GM23248 (cell line): Measurements from ENCODE around the gene CLEC14A.

Experiments used
- EZH2 ChIP-seq: fragments of 200-600 bp; sonication (generic); IDR thresholded peaks from 2 replicates; pipeline ENCODE4 v1.6.1; 2018; ENCODE audit warnings: antibody characterized with exemption, mild to moderate bottlenecking; ENCODE audit not compliant: insufficient read depth, poor library complexity, severe bottlenecking
- EZH2phosphoT487 ChIP-seq: fragments of 200-600 bp; sonication (generic); IDR thresholded peaks from 2 replicates; pipeline ENCODE4 v1.6.1; 2018; ENCODE audit warnings: antibody characterized with exemption, moderate library complexity, mild to moderate bottlenecking, low read depth; ENCODE audit not compliant: insufficient read depth

DNA sequence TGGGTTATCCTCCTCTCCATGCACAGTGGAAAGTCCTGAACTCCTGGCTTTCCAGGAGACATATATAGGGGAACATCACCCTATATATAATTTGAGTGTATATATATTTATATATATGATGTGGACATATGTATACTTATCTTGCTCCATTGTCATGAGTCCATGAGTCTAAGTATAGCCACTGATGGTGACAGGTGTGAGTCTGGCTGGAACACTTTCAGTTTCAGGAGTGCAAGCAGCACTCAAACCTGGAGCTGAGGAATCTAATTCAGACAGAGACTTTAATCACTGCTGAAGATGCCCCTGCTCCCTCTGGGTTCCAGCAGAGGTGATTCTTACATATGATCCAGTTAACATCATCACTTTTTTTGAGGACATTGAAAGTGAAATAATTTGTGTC, 43.8 kb downstream of the CLEC14A start:
- TF ChIP-seq EZH2 (no peak), EZH2phosphoT487 (no peak)
